ENCODE results near the gene SLC22A23. TPM values are rescaled to one million over a fixed set of nuclear protein-coding genes. Genes with fewer than 3 reads are reported as not detected.
A peak's percentile ranks its signal among the peaks of the same experiment; 100 is the strongest.

Gene SLC22A23
- total RNA-seq, 1 experiment from 2014 or later, result 2.7 TPM

- peak; percentile 36 for DNase-seq (ENCODE audit: low read depth)
These were observed 227.9 kb downstream of the SLC22A23 start for GRCh38 chr6:3228771-3229565.

DNA sequence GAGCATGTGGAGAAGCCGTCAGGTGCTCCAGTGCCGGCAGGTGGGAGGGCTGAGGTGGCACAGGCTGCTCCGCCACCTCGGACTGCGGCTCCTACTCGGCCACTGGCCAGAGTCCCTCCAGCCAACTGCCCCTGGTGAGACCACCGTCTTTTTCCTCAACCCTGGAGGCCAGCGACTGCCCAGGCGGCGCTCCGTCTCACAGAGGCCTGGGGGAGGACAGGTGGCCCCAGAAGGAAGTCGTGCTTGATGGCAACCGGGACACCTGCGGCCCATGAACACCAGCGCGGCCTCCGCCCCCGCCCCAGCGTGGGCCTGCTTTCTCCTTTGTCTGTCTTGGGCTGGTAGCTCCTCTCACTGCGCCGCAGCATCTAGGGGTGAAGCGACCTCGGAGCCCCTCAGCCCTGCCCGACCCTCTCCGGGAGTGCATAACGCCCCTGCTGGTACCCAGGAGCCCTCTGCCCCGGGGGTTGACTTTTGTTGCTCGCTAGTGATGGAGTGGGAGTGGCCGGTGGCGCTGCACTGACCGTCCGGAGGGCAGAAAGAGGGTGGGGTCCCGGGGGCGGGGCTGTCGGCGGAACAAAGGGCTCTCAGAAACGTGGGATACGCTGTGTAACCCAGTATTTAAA is 228.7 kb downstream of the SLC22A23 start:
- DNase-seq (ENCODE audit: low read depth), result peak; percentile 34

GRCh38 chr6:3227363-3228045 is 229.3 kb downstream of the SLC22A23 start, which contains the start of gene TUBB2B:
Gene TUBB2B (minus strand): TSS chr6:3227653. CDS start chr6:3227543, 110 bp downstream.
- peak; percentile 92 for DNase-seq (ENCODE audit: low read depth)

DNA sequence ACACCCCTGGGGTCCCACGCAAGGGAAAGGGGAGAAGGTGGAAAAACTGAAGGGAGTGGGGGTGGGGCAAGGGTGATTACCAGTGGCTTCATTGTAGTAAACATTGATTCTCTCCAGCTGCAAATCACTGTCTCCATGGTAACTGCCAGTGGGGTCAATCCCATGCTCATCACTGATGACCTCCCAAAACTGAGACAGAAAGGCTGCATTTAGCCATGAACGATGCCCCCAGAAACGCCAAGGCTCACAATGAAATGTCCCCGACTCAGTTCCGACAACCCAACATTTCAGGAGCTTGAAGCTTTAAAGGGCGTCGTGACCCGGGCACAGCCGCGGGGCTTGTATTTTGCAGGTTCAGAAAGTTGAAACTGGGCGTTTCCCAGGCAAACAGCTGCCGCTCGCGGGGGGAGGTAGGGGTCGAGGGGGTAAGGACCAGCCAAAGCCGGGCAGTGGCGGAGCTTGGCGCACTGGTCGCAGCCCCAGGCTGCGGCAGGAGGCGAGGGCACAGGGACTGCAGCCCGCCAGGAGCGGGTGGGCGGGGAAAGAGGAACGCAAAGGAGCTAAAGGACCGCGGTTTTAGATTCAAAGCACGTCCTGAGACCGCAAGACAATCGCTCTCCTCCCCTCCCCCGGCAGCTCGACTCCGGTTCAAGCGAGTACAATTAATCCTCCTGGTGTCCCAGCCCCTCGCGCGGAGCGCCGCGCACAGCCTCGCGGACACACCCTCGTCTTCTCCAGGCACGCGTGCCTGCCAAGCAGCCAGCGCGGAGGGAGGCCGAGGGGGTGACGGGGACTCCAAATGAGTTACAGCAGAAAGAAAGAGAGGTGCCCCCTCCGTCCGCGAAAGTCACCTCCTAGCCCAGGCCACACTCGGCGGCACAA is 230.1 kb downstream of the SLC22A23 start:
- DNase-seq (ENCODE audit: low read depth), result peak; percentile 68

- no peak for DNase-seq (ENCODE audit: low read depth)
These were observed 230.8 kb downstream of the SLC22A23 start for GRCh38 chr6:3226042-3226441.

DNA sequence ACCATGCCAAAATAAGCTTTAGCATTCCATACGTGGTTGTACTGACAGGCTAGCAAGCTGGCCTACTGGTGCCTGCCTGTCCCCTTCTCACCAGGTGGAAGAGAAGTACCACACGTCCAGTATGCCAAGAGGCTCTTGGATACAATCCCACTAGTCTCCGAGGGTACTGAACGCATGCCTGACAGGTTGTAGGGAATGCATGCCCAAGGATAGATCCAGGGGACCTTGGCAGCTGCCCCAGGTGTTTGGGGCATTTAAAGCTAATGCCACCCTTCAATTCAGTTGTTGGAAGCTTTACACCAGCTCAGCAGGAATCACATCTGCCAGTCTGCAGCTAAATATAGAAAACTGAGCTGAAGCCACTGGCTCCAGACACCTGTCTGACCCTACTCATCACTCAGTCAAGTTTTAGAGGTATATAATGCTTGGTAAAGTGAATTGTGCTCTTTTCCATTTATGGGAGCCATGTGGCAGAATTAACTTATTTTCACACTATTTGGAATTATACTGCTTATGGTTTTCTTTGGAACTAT is 234.3 kb downstream of the SLC22A23 start:
- no peak for DNase-seq (ENCODE audit: low read depth)

GRCh38 chr6:3221578-3221977 is 235.3 kb downstream of the SLC22A23 start:
- DNase-seq (ENCODE audit: low read depth), result no peak

DNA sequence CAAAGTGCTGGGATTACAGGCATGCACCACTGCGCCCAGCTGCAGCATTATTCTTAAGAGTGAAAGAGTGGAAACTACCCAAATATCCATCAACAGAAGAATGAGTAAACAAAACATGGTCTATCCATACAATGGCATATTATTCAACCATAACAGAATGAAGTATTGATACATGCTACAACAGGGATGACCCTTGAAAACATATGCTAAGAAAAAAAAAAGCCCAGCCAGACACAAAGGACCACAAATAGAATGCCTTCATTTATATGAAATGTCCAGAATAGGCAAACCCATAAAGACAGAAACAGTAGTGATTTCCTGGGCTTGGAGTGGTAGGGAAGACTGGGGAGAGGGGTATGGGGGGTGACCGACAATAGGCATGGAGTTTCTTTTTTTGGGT is 236.5 kb downstream of the SLC22A23 start:
- no peak for DNase-seq (ENCODE audit: low read depth)

Other genes starting within 250 kb of the SLC22A23 start
- 104 TPM in 2 replicates for gene TUBB2B, start 229.4 kb downstream of the SLC22A23 start, total RNA-seq (2014; rRNA removed; shearing (Covaris generic))
- gene PSMG4, start 198.1 kb downstream of the SLC22A23 start, total RNA-seq (2014; rRNA removed; shearing (Covaris generic)), result 26.6 and 35.3 TPM in 2 replicates

Data from Daoy (cell line).